H9 (cell line): ENCODE data around the gene NOVA1. TPM values are rescaled to one million over a fixed set of nuclear protein-coding genes. Genes with fewer than 3 reads are reported as not detected.

Experiments
- DNase-seq: peaks from one replicate; pipeline ENCODE4 v3.0.0-alpha.2; 2017
- H2AFZ ChIP-seq: one replicate; pipeline ENCODE4 v1.6.1; 2013; ENCODE audit warnings: mild to moderate bottlenecking, low read length, control low read depth, moderate library complexity
- H2AK5ac ChIP-seq: 2 replicates; pipeline ENCODE4 v1.6.1; 2013; ENCODE audit warnings: low read length, control low read depth, mixed read lengths; ENCODE audit not compliant: insufficient read length
- H2BK120ac ChIP-seq: one replicate; pipeline ENCODE4 v1.6.1; 2013; ENCODE audit warnings: low read depth, mild to moderate bottlenecking, low read length, control low read depth, inconsistent platforms; ENCODE audit not compliant: poor library complexity, severe bottlenecking
- H2BK12ac ChIP-seq: 2 replicates; pipeline ENCODE4 v1.6.1; 2013; ENCODE audit warnings: low read length, control low read depth, mixed read lengths, low read depth; ENCODE audit not compliant: insufficient read length
- H2BK15ac ChIP-seq: 2 replicates; pipeline ENCODE4 v1.6.1; 2013; ENCODE audit warnings: low read depth, low read length, control low read depth
- H2BK20ac ChIP-seq: one replicate; pipeline ENCODE4 v1.6.1; 2013; ENCODE audit warnings: low read depth, mild to moderate bottlenecking, low read length, control low read depth, inconsistent platforms; ENCODE audit not compliant: poor library complexity, severe bottlenecking
- H2BK5ac ChIP-seq: 2 replicates; pipeline ENCODE4 v1.6.1; 2013; ENCODE audit warnings: low read length, control low read depth, mixed read lengths; ENCODE audit not compliant: insufficient read length
- H3K14ac ChIP-seq: 2 replicates; pipeline ENCODE4 v1.6.1; 2013; ENCODE audit warnings: low read length, control low read depth; ENCODE audit not compliant: insufficient read depth
- H3K18ac ChIP-seq: 2 replicates; pipeline ENCODE4 v1.6.1; 2013; ENCODE audit warnings: low read depth, mild to moderate bottlenecking, mixed read lengths, low read length, control low read depth; ENCODE audit not compliant: insufficient read length
- H3K23ac ChIP-seq: 2 replicates; pipeline ENCODE4 v1.6.1; 2013; ENCODE audit warnings: low read length, control low read depth, mixed read lengths, low read depth; ENCODE audit not compliant: insufficient read length
- H3K23me2 ChIP-seq: 2 replicates; pipeline ENCODE4 v1.6.1; 2013; ENCODE audit warnings: low read depth, mild to moderate bottlenecking, mixed read lengths, low read length, control low read depth; ENCODE audit not compliant: insufficient read length, poor library complexity, severe bottlenecking
- H3K27ac ChIP-seq: 2 replicates; pipeline ENCODE4 v1.5.1; 2013; ENCODE audit warnings: low read length, control low read depth, mixed read lengths, low read depth; ENCODE audit not compliant: insufficient read length
- H3K27me3 ChIP-seq: 2 replicates; pipeline ENCODE4 v1.6.1; 2013; ENCODE audit warnings: low read length, control low read depth, inconsistent platforms; ENCODE audit not compliant: insufficient read depth
- H3K4ac ChIP-seq: 2 replicates; pipeline ENCODE4 v1.6.1; 2013; ENCODE audit warnings: low read depth, mild to moderate bottlenecking, control low read depth, inconsistent platforms, low read length, moderate library complexity
- H3K4me1 ChIP-seq: 2 replicates; pipeline ENCODE4 v1.6.1; 2013; ENCODE audit warnings: low read length, control low read depth, inconsistent platforms; ENCODE audit not compliant: insufficient read depth
- H3K4me2 ChIP-seq: 2 replicates; pipeline ENCODE4 v1.6.1; 2013; ENCODE audit warnings: low read length, control low read depth, mixed read lengths; ENCODE audit not compliant: insufficient read length, insufficient read depth
- H3K56ac ChIP-seq: 2 replicates; pipeline ENCODE4 v1.6.1; 2013; ENCODE audit warnings: low read depth, mild to moderate bottlenecking, mixed read lengths, low read length, control low read depth; ENCODE audit not compliant: insufficient read length
- H3K79me1 ChIP-seq: 2 replicates; pipeline ENCODE4 v1.6.1; 2013; ENCODE audit warnings: low read depth, mild to moderate bottlenecking, moderate library complexity, low read length, control low read depth, inconsistent platforms; ENCODE audit not compliant: insufficient read depth, poor library complexity, severe bottlenecking
- H3K79me2 ChIP-seq: 2 replicates; pipeline ENCODE4 v1.6.1; 2013; ENCODE audit warnings: low read length, control low read depth, inconsistent platforms; ENCODE audit not compliant: insufficient read depth
- H3K9ac ChIP-seq: 2 replicates; pipeline ENCODE4 v1.6.1; 2013; ENCODE audit warnings: low read length, control low read depth, mixed read lengths; ENCODE audit not compliant: insufficient read length; ENCODE audit errors: extremely low read depth
- H3K9me3 ChIP-seq: one replicate; pipeline ENCODE4 v1.6.1; 2013; ENCODE audit warnings: low read depth, low read length, inconsistent platforms; ENCODE audit not compliant: control insufficient read depth
- H3T11ph ChIP-seq: one replicate; pipeline ENCODE4 v1.6.1; 2013; ENCODE audit warnings: mild to moderate bottlenecking, low read length, control low read depth, inconsistent platforms
- H4K20me1 ChIP-seq: one replicate; pipeline ENCODE4 v1.6.1; 2013; ENCODE audit not compliant: control insufficient read depth, insufficient read length, insufficient read depth
- H4K5ac ChIP-seq: 2 replicates; pipeline ENCODE4 v1.6.1; 2013; ENCODE audit warnings: low read depth, mild to moderate bottlenecking, mixed read lengths, low read length, control low read depth; ENCODE audit not compliant: insufficient read length
- H4K8ac ChIP-seq: replicated peaks from 2 replicates; pipeline ENCODE4 v1.6.1; 2013; ENCODE audit warnings: low read length, control low read depth, mixed read lengths, low read depth; ENCODE audit not compliant: insufficient read length
- H4K91ac ChIP-seq: 2 replicates; pipeline ENCODE4 v1.6.1; 2013; ENCODE audit warnings: low read depth, mild to moderate bottlenecking, moderate library complexity, mixed read lengths, low read length, control low read depth; ENCODE audit not compliant: insufficient read length
- H3K27ac Mint-ChIP-seq, 3 experiments: 2 replicates in 2 of 3; 3 replicates in 1 of 3; pipeline ENCODE4 v1.8.0; 2020 to 2021; ENCODE audit warnings: mixed read lengths in 3 of 3, mild to moderate bottlenecking in 1 of 3, moderate library complexity in 1 of 3
- H3K27me3 Mint-ChIP-seq: 2 replicates; pipeline ENCODE4 v1.8.0; 2021; ENCODE audit warnings: low read depth, mild to moderate bottlenecking, moderate library complexity, mixed read lengths
- H3K36me3 Mint-ChIP-seq, 3 experiments: 2 replicates in 2 of 3; 3 replicates in 1 of 3; pipeline ENCODE4 v1.8.0; 2020 to 2021; ENCODE audit warnings: low read depth in 3 of 3, mixed read lengths in 3 of 3; ENCODE audit not compliant: insufficient read depth in 1 of 3
- H3K4me1 Mint-ChIP-seq, 2 experiments: 2 replicates each; pipeline ENCODE4 v1.8.0; 2020; ENCODE audit warnings: mixed read lengths in 2 of 2
- H3K4me3 Mint-ChIP-seq, 2 experiments: 2 replicates in 1 of 2; 3 replicates in 1 of 2; pipeline ENCODE4 v1.8.0; 2020 to 2021; ENCODE audit warnings: mild to moderate bottlenecking in 2 of 2, mixed read lengths in 2 of 2, moderate library complexity in 1 of 2
- H3K9me3 Mint-ChIP-seq, 2 experiments: 2 replicates in 1 of 2; 3 replicates in 1 of 2; pipeline ENCODE4 v1.8.0; 2020; ENCODE audit warnings: mild to moderate bottlenecking in 2 of 2, mixed read lengths in 2 of 2, moderate library complexity in 1 of 2
- WGBS: extraction: QIAGEN DNeasy Blood & Tissue Kit; methylation state at CpG from one replicate; pipeline ENCODE4 v1.1.7; 2013; ENCODE audit warnings: missing lambda C conversion rate, low lambda C conversion rate, mixed read lengths; ENCODE audit not compliant: insufficient read length; ENCODE audit errors: extremely low coverage; 5-methylcytosine and 5-hydroxymethylcytosine counted together
- total RNA-seq: library from RNA; stranded (reverse); gene quantifications from 2 replicates; pipeline ENCODE4 v1.2.1, GENCODE V29; 2021
- TF ChIP-seq, protein P1 (sequence below): fragments of 200-600 bp; sonication (generic); conservative IDR thresholded peaks from 3 replicates; pipeline ENCODE4 v1.8.0; 2021; ENCODE audit warnings: antibody characterized with exemption, mild to moderate bottlenecking

Gene NOVA1
- total RNA-seq, 1 experiment from 2014 or later, result 13.8 TPM

- no peak overlapping the region for H3K18ac ChIP-seq
- no peak overlapping the region for H4K8ac ChIP-seq
- peaks cover 0 to 3% (median 0%) of the 10 kb centered on the region in 3 experiments; a peak in 2 of 7 replicates for H3K36me3 Mint-ChIP-seq
- no peaks in the 10 kb centered on the region for H4K20me1 ChIP-seq
- no peaks in the 10 kb centered on the region for H3K79me1 ChIP-seq
- no peak overlapping the region for H3K4me2 ChIP-seq
- no peaks in the 10 kb centered on the region for H3K27me3 Mint-ChIP-seq
- no peak overlapping the region for H3K14ac ChIP-seq
- no peak overlapping the region for H3K56ac ChIP-seq
- H2BK5ac ChIP-seq, result no peak overlapping the region
- H3K27me3 ChIP-seq, result no peaks in the 10 kb centered on the region
- no CpG with 5 or more reads among the region's 1 CpG for WGBS
- H3K27ac ChIP-seq, result no peak overlapping the region
- no peak overlapping the region for H3K23ac ChIP-seq
- no peak overlapping the region for H3K4ac ChIP-seq
- no peak overlapping the region for H2BK15ac ChIP-seq
- TF ChIP-seq, protein P1, sequence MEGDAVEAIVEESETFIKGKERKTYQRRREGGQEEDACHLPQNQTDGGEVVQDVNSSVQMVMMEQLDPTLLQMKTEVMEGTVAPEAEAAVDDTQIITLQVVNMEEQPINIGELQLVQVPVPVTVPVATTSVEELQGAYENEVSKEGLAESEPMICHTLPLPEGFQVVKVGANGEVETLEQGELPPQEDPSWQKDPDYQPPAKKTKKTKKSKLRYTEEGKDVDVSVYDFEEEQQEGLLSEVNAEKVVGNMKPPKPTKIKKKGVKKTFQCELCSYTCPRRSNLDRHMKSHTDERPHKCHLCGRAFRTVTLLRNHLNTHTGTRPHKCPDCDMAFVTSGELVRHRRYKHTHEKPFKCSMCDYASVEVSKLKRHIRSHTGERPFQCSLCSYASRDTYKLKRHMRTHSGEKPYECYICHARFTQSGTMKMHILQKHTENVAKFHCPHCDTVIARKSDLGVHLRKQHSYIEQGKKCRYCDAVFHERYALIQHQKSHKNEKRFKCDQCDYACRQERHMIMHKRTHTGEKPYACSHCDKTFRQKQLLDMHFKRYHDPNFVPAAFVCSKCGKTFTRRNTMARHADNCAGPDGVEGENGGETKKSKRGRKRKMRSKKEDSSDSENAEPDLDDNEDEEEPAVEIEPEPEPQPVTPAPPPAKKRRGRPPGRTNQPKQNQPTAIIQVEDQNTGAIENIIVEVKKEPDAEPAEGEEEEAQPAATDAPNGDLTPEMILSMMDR, result no peak
- no peaks in the 10 kb centered on the region for H3K9me3 ChIP-seq
- no peak overlapping the region for H3T11ph ChIP-seq
- no peak overlapping the region for H3K27ac Mint-ChIP-seq
- H3K4me3 Mint-ChIP-seq, result no peak overlapping the region
- H4K91ac ChIP-seq, result no peak overlapping the region
- H2BK120ac ChIP-seq, result no peak overlapping the region
- no peak overlapping the region for H2BK20ac ChIP-seq
- H2AFZ ChIP-seq, result no peak overlapping the region
- no peaks in the 10 kb centered on the region for H3K23me2 ChIP-seq
- H3K79me2 ChIP-seq, result no peaks in the 10 kb centered on the region
- no peak overlapping the region for H2AK5ac ChIP-seq
- DNase-seq, result no peak
- H3K4me1 Mint-ChIP-seq, result no peaks in the 10 kb centered on the region; a peak in 1 of 4 replicates
- no peak overlapping the region for H2BK12ac ChIP-seq
- no peaks in the 10 kb centered on the region; the same call in 1 of the 2 replicates for H3K4me1 ChIP-seq
- H3K9me3 Mint-ChIP-seq, result no peaks in the 10 kb centered on the region
- H4K5ac ChIP-seq, result no peak overlapping the region
- no peak overlapping the region for H3K9ac ChIP-seq
These were observed 71.7 kb downstream of the NOVA1 start for GRCh38 chr14:26526137-26526536.
